GM12872 (cell line): ENCODE measurements around the gene EXOC6B.

ENCODE experiments used
- CTCF ChIP-seq: IDR thresholded peaks from 3 replicates; pipeline ENCODE4 v1.5.1; 2011; ENCODE audit warnings: low read depth, mild to moderate bottlenecking, low read length, moderate library complexity; ENCODE audit not compliant: insufficient read depth

The EXOC6B gene

DNA sequence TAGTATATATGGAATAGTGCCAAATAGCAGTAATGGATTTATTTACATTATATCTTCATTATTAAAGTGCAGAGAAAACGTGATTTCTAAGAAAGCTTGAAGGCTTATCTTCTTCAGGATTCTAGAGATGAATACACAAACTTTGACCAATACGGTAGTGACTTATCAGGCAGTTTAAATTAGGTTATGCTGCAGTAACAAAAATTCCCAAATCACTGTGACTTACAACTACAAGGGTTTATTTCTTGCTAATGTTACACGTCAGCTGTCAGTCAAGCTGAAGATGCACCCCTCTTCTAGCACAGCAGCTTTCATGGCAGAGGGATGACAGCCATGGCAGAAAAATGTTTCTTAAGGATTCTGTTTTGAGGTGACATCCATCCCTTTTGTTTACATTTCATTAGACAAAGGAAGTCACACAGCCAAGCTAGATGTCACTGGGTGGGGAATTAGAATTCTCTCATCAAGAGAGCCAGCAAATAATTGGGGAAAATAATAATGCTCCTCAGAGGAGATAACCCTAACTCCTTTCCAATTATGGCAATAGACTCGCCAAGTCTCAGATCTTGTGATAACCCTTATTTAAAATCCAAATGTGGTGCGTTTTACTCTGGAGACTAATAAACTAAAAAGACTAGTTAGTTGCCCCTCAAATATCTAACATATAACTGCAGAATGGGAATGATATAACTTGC, 409.9 kb downstream of the EXOC6B start:
- TF ChIP-seq CTCF: no peak

DNA sequence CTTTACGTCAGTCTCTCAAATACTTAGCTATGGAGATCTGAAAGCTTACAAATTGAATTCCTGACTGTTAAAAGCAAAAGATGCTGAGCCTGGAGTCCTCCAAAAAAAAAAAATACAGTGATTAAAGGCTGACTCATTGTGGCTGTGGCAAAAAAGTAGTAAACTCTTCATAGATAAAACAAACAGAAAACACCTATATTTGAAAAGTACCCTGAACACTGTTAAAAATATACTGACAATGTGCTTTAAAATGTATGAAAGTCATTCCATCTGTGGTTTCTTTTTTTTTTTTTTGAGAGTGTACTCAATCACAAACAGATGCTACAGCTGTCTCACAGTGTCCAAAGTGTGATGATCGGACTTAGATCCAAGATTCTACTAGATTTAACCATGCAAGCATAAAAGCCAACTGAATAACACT, 410.6 kb downstream of the EXOC6B start:
- TF ChIP-seq CTCF: no peak

- TF ChIP-seq CTCF: no peak
Observed at GRCh38 chr2:72414137-72414760, 411.6 kb downstream of the EXOC6B start.

GRCh38 chr2:72413716-72414115, 412.1 kb downstream of the EXOC6B start:
- no peak for TF ChIP-seq CTCF

DNA sequence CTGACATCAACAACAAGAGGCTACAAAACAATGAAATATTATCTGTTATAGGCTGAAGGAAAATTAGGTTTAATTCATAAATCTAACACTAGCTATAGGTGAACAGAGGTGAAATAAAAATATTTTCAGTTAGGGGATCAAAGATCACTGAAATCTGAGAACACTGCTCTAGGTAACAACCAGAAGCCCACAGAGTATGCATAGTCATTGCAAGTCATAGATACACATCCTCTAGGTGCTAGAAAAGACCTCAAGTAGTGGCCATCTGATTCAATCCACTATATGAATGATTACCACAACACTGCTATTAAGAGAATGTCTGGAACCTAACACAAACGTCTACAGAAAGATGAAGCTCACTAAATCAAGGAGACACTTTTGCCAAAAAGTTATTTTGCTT, 413.6 kb downstream of the EXOC6B start:
- TF ChIP-seq CTCF: no peak

DNA sequence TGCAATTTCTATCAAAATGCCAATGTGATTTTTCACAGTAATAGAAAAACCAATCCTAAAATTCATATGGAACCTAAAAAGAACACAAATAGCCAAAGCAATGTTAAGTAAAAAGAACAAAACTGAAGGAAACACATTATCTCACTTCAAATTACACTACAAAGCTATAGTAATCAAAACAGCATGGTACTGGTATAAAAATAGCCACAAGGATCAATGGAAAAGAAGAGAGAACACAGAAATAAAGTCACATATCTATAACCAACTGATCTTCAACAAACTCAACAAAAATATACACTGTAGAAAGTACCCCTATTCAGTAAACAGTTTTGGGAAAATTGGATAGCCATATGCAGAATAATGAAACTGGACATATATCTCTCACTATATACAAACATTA, 426.0 kb downstream of the EXOC6B start:
- TF ChIP-seq CTCF: no peak

DNA sequence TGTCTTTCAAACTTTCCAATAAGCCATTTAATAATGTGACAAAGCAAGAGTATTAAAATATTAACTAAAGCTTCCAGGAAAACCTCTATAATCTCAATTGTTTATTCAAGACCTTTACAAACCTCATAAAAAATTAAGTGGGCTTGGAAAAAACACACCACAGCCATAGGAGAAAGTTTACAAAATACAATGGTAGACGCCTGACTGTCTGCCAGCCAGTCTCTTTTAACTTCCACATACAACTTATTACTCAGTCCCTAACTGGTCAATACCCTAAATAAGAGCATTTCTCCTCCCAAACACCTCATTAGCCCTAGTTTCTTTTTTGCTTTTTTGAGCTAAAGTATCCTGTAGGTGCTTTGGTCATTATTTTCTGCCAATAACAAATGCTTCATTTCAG, 430.7 kb downstream of the EXOC6B start:
- no peak for TF ChIP-seq CTCF
